ENCODE measurements around the gene UBE2L6. TPM values are rescaled to one million over a fixed set of nuclear protein-coding genes. Genes with fewer than 3 reads are reported as not detected.

The UBE2L6 gene
- polyA plus RNA-seq, 2 of the 4 experiments (the other 2 are of a cell fraction) = 14.8 to 18.2 TPM

DNA sequence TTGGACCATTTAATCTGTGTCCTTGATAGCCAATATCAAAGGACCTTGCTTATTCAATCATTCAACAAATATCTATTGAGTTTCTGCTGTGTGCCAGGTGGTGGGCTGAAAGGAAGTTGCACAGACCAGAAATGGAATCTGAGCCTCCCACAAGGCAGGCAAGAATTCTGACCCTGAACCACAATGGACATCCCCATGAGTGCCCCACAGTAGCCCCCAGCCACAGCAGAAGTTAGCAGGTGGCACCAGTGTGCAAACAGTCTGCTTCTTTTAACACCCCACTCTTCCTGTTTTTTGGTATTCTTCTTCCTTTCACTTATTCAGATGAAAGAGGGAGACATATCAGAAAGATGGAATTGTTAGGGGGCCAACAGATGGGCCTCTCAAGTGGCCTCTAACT is 17.8 kb upstream of the UBE2L6 start:
- CTCF ChIA-PET = interaction anchor here (1.5 kb wide), 1 partner anchor 17 kb away, joined by 3 read pairs; no protein-coding TSS in a partner anchor
- ATAC-seq = no peak
- DNase-seq (ENCODE audit: low read depth in 1 of 2, low spot score in 1 of 2) = no peak
- no peak overlapping the region for H3K27ac ChIP-seq
- TF ChIP-seq RNF2 (IDR thresholded peaks at IDR 0.05; ENCODE audit: borderline replicate concordance, low read depth) (no peak), MAFK (IDR thresholded peaks at IDR 0.05; ENCODE audit: partially characterized antibody) (no peak), NR3C1 (IDR thresholded peaks at IDR 0.05) (no peak), ZNF302 (CRISPR knock-in tag; IDR thresholded peaks at IDR 0.05) (no peak), CHD4 (IDR thresholded peaks at IDR 0.05; ENCODE audit: borderline replicate concordance) (no peak), HOXA7 (CRISPR knock-in tag; IDR thresholded peaks at IDR 0.05) (no peak), KDM1A (IDR thresholded peaks at IDR 0.05; ENCODE audit: low read depth) (no peak), FOSB (CRISPR knock-in tag; IDR thresholded peaks at IDR 0.05) (no peak), HEYL (CRISPR knock-in tag; IDR thresholded peaks at IDR 0.05) (no peak), RARB (CRISPR knock-in tag; IDR thresholded peaks at IDR 0.05) (no peak)
- TF ChIP-seq, protein P1, sequence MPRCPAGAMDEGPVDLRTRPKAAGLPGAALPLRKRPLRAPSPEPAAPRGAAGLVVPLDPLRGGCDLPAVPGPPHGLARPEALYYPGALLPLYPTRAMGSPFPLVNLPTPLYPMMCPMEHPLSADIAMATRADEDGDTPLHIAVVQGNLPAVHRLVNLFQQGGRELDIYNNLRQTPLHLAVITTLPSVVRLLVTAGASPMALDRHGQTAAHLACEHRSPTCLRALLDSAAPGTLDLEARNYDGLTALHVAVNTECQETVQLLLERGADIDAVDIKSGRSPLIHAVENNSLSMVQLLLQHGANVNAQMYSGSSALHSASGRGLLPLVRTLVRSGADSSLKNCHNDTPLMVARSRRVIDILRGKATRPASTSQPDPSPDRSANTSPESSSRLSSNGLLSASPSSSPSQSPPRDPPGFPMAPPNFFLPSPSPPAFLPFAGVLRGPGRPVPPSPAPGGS (IDR thresholded peaks at IDR 0.05) = no peak
- TF ChIP-seq, protein P2, sequence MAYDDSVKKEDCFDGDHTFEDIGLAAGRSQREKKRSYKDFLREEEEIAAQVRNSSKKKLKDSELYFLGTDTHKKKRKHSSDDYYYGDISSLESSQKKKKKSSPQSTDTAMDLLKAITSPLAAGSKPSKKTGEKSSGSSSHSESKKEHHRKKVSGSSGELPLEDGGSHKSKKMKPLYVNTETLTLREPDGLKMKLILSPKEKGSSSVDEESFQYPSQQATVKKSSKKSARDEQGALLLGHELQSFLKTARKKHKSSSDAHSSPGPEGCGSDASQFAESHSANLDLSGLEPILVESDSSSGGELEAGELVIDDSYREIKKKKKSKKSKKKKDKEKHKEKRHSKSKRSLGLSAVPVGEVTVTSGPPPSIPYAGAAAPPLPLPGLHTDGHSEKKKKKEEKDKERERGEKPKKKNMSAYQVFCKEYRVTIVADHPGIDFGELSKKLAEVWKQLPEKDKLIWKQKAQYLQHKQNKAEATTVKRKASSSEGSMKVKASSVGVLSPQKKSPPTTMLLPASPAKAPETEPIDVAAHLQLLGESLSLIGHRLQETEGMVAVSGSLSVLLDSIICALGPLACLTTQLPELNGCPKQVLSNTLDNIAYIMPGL (CRISPR knock-in tag; IDR thresholded peaks at IDR 0.05; ENCODE audit: borderline replicate concordance) = no peak
- TF ChIP-seq, protein P3, sequence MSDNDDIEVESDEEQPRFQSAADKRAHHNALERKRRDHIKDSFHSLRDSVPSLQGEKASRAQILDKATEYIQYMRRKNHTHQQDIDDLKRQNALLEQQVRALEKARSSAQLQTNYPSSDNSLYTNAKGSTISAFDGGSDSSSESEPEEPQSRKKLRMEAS (IDR thresholded peaks at IDR 0.05) = no peak
- FAIRE-seq = no peak
- POLR2A ChIA-PET = no interaction called here
- H3K9me3 ChIP-seq = no peaks in the 10 kb centered on the region
- H3K4me1 ChIP-seq = no peaks in the 10 kb centered on the region
- no peak overlapping the region for H3K4me3 ChIP-seq
- H3K4me2 ChIP-seq = no peak overlapping the region

DNA sequence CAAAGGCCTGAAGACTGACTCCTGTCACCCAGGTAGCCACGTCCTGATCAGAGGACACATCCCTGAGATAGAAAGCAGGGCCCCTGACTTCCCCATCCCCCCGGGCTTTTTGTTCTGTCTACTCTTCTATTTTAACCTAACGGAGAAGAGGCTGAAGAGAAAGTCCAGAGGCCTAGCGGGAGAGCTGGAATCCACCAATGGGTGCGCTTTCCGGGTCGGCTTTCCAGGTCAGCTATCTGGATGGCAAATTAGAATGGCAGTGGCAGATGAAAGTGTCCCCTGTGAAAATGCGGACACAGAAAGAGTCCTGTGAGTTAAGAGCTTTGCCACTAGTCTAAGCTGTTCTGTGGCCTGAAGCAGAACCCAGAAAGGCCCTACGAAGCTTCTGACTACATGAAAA is 16.9 kb upstream of the UBE2L6 start:
- DNase-seq (ENCODE audit: low read depth in 1 of 2, low spot score in 1 of 2) (no peak), FAIRE-seq (no peak), ATAC-seq (no peak)
- H3K9me3 ChIP-seq = no peaks in the 10 kb centered on the region
- POLR2A ChIA-PET = no interaction called here
- no peaks in the 10 kb centered on the region for H3K4me1 ChIP-seq
- H3K4me2 ChIP-seq = no peak overlapping the region
- CTCF ChIA-PET = interaction anchor here (0.7 to 1.9 kb wide), 6 partner anchors 13 to 242 kb away, joined by 3 to 6 read pairs (median 3); partner anchors contain the start of genes SERPING1 and UBE2L6
- no peak for TF ChIP-seq HEYL (CRISPR knock-in tag; IDR thresholded peaks at IDR 0.05)
- TF ChIP-seq, protein P4, sequence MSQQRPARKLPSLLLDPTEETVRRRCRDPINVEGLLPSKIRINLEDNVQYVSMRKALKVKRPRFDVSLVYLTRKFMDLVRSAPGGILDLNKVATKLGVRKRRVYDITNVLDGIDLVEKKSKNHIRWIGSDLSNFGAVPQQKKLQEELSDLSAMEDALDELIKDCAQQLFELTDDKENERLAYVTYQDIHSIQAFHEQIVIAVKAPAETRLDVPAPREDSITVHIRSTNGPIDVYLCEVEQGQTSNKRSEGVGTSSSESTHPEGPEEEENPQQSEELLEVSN (IDR thresholded peaks at IDR 0.05; ENCODE audit: borderline replicate concordance, low read depth) = no peak
- no peak overlapping the region for H3K27ac ChIP-seq
- no peak overlapping the region for H3K4me3 ChIP-seq
- WGBS (ENCODE audit: missing lambda C conversion rate) = 73% methylated on average over 9 of the region's 9 CpGs

DNA sequence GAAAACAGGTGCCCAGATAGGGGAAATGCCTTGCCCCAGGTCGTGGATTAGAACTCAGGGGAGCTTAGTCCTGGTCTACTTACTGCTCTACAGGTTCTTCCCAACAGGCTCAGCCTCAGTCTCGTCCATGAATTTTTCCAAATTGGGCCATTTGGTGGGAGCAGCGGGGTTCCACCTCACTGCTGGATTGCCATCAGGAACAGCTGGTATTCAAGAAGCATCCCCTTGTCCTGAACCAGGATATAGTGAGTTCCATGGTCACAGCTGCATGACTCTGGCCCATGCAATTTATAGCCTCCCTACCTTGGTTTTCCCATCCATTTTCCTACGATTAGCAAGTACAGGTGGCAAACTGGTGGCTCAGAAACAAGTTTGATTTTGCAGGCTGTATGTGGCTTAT is 6.6 kb upstream of the UBE2L6 start:
- CTCF ChIA-PET = interaction anchor here (1.2 to 9.2 kb wide), 2 partner anchors 70 to 93 kb away, joined by 3 to 318 read pairs; no protein-coding TSS in a partner anchor
- no peak for DNase-seq (ENCODE audit: low read depth in 1 of 2, low spot score in 1 of 2)

More for the DNA sequence above, 6.6 kb upstream of the UBE2L6 start:
- POLR2A ChIA-PET = interaction anchor here (1.2 kb wide), 1 partner anchor 67 kb away, joined by 3 read pairs; no protein-coding TSS in a partner anchor
- Histone ChIP-seq H3K9me3 (no peaks in the 10 kb centered on the region), H3K4me3 (no peak overlapping the region), H3K27ac (no peak overlapping the region), H3K4me1 (peaks cover 7% of the 10 kb centered on the region; the same call in 2 of the 3 replicates), H3K4me2 (no peak overlapping the region)
- TF ChIP-seq, protein P4 (IDR thresholded peaks at IDR 0.05; ENCODE audit: borderline replicate concordance, low read depth) = no peak
- no peak for TF ChIP-seq TP53 (CRISPR knock-in tag; IDR thresholded peaks at IDR 0.05)
- FAIRE-seq = no peak
- no peak for ATAC-seq
- WGBS (ENCODE audit: missing lambda C conversion rate) = 20% methylated on average over 4 of the region's 4 CpGs

Data from A549 (cell line).